HEK293T (cell line): ENCODE results near the gene ELOVL7.

Experiments used
- ARNT ChIP-seq: fragments of 450-650 bp; IDR thresholded peaks from 2 replicates; pipeline ENCODE4 v1.6.1; 2017; ENCODE audit warnings: mild to moderate bottlenecking
- CTBP1 ChIP-seq: fragments of 450-650 bp; IDR thresholded peaks from 2 replicates; pipeline ENCODE4 v1.6.1; 2016; ENCODE audit warnings: borderline replicate concordance
- FOXA1 ChIP-seq: fragments of 450-650 bp; IDR thresholded peaks from 2 replicates; pipeline ENCODE4 v1.6.1; 2016; ENCODE audit warnings: mild to moderate bottlenecking
- FOXM1 ChIP-seq: fragments of 450-650 bp; IDR thresholded peaks from 2 replicates; pipeline ENCODE4 v1.6.1; 2017; ENCODE audit warnings: mild to moderate bottlenecking, borderline replicate concordance
- NFRKB ChIP-seq: fragments of 450-650 bp; IDR thresholded peaks from 2 replicates; pipeline ENCODE4 v1.6.1; 2016; ENCODE audit warnings: mild to moderate bottlenecking, moderate library complexity
- SP1 ChIP-seq: fragments of 450-650 bp; IDR thresholded peaks from 2 replicates; pipeline ENCODE4 v1.6.1; 2017
- SUZ12 ChIP-seq: fragments of 450-650 bp; IDR thresholded peaks from 2 replicates; pipeline ENCODE4 v1.6.1; 2016; ENCODE audit warnings: mild to moderate bottlenecking
- TARDBP ChIP-seq: fragments of 450-650 bp; IDR thresholded peaks from 2 replicates; pipeline ENCODE4 v1.6.1; 2016

GRCh38 chr5:60883229-60883628 lies 39.2 kb upstream of the ELOVL7 start:
- TF ChIP-seq CTBP1, result no peak
- no peak for TF ChIP-seq NFRKB
- TF ChIP-seq SP1, result no peak
- TF ChIP-seq FOXM1, result no peak
- TF ChIP-seq ARNT, result no peak
- TF ChIP-seq TARDBP, result no peak
- TF ChIP-seq SUZ12, result no peak
- TF ChIP-seq FOXA1, result no peak
